HL-60/S4 (cell line): ENCODE measurements around the gene CBY3.
"Not testable (repeated sequence)": the region's sequence is repeated elsewhere in the genome, so short reads cannot be mapped to it uniquely, and the experiment has no call there.

Experiments
- in situ Hi-C: fragments of 300-500 bp; cut with MboI; formaldehyde crosslinking; loops from 2 replicates; pipeline ENCODE4 v1.14.3; 2022; ENCODE audit warnings: low sequenced_read_pairs

Gene CBY3

DNA sequence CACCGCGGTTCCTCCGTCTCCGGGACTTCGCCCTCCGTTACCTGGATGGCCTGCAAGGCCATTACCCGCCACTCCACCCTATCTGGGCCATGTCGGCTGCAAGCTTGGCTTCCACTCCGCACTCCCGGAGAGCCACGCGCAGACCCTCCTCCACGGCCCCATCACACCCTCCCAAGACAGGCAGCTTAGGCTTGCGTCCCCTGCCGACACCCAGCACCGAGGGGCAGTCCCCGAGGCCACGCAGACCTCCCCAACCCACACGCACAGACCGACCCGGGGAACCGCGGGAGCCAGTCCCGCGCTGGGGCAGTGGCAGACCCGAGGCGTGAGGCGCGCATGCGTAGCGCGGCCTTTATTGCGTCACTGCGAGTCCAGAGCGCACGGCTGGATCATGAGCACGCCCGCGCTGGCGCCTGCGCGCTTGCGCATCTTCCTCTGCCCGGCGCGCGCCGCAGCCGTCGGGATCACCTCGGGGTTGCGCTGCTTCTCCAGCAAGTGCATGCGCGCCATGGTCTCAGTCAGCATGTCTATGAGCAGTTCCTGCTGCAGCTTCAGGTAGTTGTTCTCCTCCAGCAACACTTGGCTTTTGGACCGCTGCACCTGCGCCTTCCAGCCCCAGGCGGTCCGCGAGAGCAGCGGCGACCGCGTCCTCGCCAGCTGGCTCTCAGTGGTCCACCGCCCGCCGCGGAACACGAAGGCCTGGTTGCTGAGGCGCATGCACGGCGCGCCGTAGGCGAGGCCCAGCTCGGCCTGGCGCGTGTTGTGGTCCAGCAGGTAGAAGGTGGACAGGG, 2.4 kb downstream of the CBY3 start:
- in situ Hi-C loops: no loop called here

- in situ Hi-C loops: no loop called here
Observed at GRCh38 chr5:179668391-179668790, 12.4 kb downstream of the CBY3 start.

DNA sequence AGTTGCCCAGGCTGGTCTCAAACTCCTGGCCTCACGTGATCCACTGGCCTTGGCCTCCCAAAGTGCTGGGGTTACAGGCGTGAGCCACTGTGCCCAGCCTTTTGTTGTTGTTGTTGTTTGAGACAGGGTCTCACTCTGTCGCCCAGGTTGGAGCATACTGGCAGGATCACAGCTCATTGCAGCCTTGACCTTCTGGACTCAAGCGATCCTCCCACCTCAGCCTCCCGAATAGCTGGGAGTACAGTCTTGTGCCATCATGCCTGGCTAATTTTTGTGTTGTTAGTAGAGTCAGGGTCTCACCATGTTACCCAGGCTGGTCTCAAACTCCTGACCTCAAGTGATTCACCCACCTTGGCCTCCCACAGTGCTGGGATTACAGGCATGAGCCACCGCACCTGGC, 19.2 kb downstream of the CBY3 start:
- in situ Hi-C loops: not testable (repeated sequence)

GRCh38 chr5:179658179-179658856, 22.5 kb downstream of the CBY3 start:
- in situ Hi-C loops: not testable (repeated sequence)

- in situ Hi-C loops: not testable (repeated sequence)
Observed at GRCh38 chr5:179657302-179658178, 23.3 kb downstream of the CBY3 start.

DNA sequence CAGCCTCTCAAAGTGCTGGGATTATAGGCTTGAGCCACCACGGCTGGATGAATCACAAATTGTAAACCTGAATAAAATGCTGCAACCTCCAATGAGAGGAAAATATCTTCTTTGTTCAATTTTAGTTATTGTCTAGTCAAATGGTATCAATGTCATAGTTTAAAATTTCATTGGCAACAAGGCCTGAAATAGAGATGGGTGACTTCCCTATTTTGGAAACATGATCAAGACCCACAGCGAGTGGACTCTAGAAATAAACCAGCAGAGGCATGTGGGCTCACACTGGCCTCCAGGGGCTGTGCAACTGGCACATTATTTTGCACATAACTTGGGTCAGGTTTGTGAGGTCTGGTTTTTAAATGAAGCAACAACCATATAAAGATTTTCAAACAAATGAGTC, 27.7 kb downstream of the CBY3 start:
- in situ Hi-C loops: not testable (repeated sequence)

DNA sequence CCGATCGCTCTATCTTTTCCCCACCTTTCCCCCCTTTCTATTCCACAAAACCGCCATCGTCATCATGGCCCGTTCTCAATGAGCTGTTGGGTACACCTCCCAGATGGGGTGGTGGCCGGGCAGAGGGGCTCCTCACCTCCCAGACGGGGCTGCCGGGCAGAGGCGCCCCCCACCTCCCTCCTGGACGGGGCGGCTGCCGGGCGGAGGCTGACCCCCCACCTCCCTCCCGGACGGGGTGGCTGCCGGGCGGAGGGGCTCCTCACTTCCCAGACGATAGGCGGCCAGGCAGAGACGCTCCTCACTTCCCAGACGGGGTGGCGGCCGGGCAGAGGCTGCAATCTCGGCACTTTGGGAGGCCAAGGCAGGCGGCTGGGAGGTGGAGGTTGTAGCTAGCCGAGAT, 30.6 kb downstream of the CBY3 start:
- in situ Hi-C loops: not testable (repeated sequence)

- in situ Hi-C loops: not testable (repeated sequence)
Observed at GRCh38 chr5:179649166-179649703, 31.6 kb downstream of the CBY3 start.

DNA sequence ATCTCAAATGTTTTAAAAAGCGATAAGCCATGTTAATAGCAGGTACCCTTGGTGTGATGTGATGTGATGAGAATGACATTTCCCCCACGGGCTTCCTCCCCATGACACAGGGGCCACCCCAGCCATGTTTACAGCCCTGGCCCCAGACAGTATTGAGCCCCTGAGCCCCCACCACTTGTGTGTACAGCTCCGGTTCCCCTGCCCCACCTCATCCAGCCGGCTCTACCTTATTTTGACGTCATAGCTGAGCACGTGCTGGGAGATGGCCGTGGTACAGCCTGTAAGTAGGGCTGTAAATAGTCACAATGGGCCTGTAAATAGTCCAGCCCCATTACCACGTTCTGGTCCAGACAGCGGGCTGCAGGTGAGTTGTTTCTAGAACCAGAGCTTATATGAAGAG, 32.4 kb downstream of the CBY3 start:
- in situ Hi-C loops: no loop called here

DNA sequence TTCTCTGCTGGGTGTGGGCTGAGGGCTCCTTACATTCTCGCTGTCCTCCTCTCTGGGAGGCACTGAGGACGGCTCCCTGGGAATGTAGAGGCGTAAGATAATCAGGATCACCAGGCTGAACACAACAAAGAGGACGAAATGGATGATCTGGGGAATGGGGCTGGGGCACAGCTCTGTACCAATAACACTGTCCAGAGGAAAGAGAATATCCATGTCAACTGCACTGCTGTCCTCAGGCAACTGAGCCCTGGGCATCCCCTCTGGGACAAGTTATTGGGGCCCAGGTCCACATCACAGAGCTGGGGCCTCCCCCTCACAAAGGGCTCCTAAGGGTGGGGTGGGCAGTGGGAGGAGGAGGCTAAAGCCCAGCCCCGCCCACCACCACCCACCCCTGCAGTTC, 36.1 kb downstream of the CBY3 start:
- in situ Hi-C loops: not testable (repeated sequence)

DNA sequence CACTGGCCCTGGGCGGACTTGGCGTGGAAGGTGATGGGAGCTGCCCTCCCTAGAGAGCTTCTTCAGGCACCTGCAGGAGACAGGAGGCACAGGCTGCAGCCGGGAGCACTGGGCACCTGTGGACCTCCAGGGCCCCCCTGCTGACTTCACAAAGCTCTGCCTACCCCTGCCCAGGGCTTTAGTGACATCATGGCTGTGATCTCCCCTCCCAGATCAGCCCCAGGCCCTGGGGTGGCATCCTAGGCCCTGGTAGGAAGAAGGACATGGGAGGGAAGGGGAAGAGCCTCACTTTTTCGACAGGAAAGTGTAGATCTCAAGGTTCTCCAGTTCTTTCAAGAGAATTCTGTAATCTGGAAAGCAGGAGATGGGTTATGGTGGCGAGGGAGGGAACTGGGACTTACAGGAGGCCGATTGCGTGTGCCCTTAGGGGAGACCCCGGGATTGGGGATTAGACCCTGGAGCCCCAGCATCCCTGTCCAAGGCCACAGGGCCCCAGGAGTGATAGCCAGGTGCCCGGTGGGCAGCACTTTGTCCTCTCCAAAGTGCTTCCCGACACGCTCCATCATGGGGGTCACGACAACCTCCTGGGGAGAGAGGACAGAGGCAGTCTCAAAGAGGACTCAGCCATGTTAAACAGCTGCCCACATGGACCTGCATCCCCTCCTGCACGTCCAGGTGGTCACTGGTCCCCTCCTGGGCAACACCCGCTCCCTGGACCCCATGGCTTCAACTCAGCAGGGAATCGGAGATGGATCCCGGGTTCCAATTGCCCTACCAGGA, 37.5 kb downstream of the CBY3 start:
- in situ Hi-C loops: not testable (repeated sequence)

DNA sequence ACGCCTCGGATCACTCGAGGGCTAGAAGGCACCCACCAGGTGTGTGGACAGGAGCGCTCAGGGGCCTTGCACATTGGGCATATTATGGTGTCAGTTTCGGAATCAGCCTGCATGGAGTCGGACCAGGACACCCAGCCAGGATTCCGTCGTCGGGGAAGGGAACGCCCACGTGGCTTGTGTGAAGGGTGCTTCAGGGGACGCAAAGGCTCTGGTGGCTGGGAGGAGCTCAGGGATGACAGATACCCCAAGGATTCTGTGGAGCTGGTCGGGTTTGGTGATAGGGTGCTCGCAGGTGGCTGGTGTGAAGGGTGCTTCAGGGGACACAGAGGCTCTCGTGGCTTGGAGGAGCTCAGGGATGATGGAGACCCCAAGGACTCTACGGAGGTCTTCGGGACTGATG, 38.2 kb downstream of the CBY3 start:
- in situ Hi-C loops: not testable (repeated sequence)

DNA sequence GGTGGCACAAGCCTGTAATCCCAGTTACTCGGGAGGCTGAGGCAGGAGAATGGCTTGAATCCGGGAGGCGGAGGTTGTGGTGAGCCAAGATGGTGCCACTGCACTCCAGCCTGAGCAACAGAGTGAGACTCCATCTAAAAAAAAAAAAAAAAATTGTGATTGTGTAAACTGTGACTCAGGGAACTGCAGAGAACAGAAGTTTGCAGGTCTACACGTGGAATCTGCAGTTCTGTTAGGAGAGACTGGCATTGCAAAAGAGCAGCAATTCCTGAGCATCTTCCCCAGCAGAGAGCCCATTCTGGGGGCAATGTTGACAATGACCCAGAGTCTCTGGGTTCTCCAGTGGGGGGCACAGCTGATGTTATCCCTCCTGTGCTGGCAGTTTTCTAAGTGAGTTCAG, 39.1 kb downstream of the CBY3 start:
- in situ Hi-C loops: not testable (repeated sequence)

GRCh38 chr5:179639296-179639695, 41.5 kb downstream of the CBY3 start:
- in situ Hi-C loops: not testable (repeated sequence)

DNA sequence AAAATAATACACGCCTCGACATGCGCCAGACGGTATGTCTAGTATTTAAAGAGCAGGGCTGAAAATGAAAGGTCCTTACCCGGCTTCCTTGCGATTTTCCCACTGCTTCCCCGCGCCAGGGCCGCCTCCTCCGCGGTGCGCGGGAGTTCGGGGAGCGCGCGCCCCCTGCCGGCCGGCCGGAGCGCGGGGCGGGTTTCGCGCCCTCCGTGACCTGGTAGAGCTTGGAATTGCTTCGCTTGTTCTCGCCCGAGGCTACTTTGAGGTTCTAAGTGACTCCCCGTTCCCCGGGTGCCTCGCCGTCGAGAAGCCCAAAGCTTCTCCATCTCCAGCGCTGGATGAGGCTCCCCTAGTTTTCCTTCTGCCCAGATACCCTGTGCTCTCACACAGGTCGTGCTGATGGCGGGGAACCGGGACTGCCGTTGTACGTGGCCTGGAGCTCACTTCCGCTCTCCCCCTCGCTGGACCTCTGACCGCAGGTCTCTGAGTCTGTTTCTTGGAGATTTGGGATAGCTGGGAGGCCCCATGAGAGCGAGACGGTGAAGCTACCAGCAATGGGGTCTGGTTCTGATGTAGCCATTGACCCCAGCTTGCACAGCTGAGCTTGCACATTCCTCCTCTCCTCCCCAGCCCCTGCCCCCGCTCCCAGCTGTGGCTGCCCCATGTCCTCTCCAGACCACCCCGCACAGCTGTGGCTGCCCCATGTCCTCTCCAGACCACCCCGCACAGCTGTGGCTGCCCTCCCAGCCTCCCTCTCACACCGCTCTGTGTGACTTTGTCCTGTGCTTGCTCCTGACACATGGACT, 46.3 kb downstream of the CBY3 start:
- in situ Hi-C loops: not testable (repeated sequence)

- in situ Hi-C loops: not testable (repeated sequence)
Observed at GRCh38 chr5:179633501-179634369, 47.1 kb downstream of the CBY3 start.
